ENCODE measurements around the gene GBP2. TPM values are rescaled to one million over a fixed set of nuclear protein-coding genes. Genes with fewer than 3 reads are reported as not detected.

The GBP2 gene, protein sequence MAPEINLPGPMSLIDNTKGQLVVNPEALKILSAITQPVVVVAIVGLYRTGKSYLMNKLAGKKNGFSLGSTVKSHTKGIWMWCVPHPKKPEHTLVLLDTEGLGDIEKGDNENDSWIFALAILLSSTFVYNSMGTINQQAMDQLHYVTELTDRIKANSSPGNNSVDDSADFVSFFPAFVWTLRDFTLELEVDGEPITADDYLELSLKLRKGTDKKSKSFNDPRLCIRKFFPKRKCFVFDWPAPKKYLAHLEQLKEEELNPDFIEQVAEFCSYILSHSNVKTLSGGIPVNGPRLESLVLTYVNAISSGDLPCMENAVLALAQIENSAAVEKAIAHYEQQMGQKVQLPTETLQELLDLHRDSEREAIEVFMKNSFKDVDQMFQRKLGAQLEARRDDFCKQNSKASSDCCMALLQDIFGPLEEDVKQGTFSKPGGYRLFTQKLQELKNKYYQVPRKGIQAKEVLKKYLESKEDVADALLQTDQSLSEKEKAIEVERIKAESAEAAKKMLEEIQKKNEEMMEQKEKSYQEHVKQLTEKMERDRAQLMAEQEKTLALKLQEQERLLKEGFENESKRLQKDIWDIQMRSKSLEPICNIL
- 43.3 and 55.0 TPM in 2 replicates for total RNA-seq

DNA sequence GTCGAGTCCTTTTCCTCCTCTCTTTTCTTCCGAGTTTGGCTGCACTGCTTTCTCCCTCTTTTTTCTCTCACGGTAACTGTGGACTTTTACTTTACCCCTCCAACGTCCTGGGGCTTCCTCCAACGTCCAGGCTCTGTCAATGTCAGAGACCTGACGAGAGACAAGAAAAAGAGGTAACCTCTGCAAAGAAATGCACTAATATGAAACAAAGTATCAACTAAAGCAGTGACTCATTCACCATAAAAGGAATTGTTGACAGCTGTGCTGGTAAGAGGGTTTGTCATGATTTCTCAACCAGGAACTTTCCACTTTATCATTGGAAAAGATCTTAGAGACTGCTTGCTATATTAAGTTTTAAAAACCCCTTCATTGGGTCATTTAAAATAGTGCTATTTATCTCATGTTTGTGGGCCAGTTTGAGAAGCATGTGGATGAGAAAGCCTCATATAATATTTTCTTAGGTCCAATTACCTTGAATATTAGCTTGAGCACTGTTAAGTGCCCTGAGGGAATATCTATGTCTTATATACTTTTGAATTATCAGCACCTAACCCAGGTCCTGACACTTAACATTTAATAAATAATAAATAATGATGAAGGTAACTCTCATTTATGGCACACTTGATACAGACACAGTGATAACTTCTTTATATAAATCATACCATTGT is at the start of gene GBP2:
Gene GBP2, minus strand, starts transcription at position 202 of the 668 bp plus-strand sequence. CDS start 4,148 bp downstream, outside the sequence.
- no peaks in the 10 kb centered on the region for H3K79me2 ChIP-seq (ENCODE audit: insufficient read depth, low read length)
- TF ChIP-seq, protein P1, sequence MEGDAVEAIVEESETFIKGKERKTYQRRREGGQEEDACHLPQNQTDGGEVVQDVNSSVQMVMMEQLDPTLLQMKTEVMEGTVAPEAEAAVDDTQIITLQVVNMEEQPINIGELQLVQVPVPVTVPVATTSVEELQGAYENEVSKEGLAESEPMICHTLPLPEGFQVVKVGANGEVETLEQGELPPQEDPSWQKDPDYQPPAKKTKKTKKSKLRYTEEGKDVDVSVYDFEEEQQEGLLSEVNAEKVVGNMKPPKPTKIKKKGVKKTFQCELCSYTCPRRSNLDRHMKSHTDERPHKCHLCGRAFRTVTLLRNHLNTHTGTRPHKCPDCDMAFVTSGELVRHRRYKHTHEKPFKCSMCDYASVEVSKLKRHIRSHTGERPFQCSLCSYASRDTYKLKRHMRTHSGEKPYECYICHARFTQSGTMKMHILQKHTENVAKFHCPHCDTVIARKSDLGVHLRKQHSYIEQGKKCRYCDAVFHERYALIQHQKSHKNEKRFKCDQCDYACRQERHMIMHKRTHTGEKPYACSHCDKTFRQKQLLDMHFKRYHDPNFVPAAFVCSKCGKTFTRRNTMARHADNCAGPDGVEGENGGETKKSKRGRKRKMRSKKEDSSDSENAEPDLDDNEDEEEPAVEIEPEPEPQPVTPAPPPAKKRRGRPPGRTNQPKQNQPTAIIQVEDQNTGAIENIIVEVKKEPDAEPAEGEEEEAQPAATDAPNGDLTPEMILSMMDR (IDR thresholded peaks at IDR 0.05; ENCODE audit: extremely low read depth, low read depth, low read length), result no peak
- H2AFZ ChIP-seq (ENCODE audit: low read length), result peak within 1 kb of the TSS; percentile 98
- peak within 1 kb of the TSS; percentile 80 for H3K4me3 ChIP-seq (ENCODE audit: insufficient read depth, low read length)
- peaks cover 15% of the 10 kb centered on the region for H3K4me1 ChIP-seq (ENCODE audit: insufficient read depth, low read length)
- peak within 1 kb of the TSS; percentile 97 for H3K4me2 ChIP-seq (ENCODE audit: insufficient read depth, low read length)
- H4K20me1 ChIP-seq (ENCODE audit: insufficient read depth, low read length), result no peaks in the 10 kb centered on the region
- H3K27ac ChIP-seq (ENCODE audit: low read depth, low read length), result peak within 1 kb of the TSS; percentile 57
- DNase-seq (ENCODE audit: insufficient read length, low spot score, missing footprints), result peak; percentile 96
- H3K27me3 ChIP-seq (ENCODE audit: insufficient read depth, low read length), result no peaks in the 10 kb centered on the region
- H3K9me3 ChIP-seq (ENCODE audit: low read depth, low read length), result no peaks in the 10 kb centered on the region
- no peaks in the 10 kb centered on the region for H3K36me3 ChIP-seq (ENCODE audit: insufficient read depth, low read length)

DNA sequence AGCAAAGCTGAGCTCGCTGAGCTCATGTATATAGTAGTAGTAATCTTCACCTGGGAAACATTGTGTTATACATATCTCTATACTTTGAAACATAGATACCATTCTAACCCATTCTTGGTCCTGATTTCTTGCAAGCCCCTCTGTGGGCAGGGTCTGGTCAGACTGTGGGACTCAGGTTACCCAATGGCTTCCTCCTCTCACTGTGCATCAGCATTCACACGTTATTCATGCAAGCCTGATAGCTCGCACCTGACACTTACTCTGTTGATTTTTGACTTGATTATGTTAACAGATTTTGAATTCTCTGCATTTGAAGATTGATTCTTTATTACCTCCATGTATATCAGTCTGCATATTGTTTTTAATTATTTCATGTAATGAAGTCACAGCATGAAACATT is 48.6 kb upstream of the GBP2 start:
- Histone ChIP-seq H2AFZ (ENCODE audit: low read length) (no peak overlapping the region), H3K79me2 (ENCODE audit: insufficient read depth, low read length) (no peaks in the 10 kb centered on the region), H3K27ac (ENCODE audit: low read depth, low read length) (no peak overlapping the region), H3K4me2 (ENCODE audit: insufficient read depth, low read length) (no peak overlapping the region), H3K4me3 (ENCODE audit: insufficient read depth, low read length) (no peak overlapping the region), H4K20me1 (ENCODE audit: insufficient read depth, low read length) (no peaks in the 10 kb centered on the region), H3K9me3 (ENCODE audit: low read depth, low read length) (no peaks in the 10 kb centered on the region), H3K27me3 (ENCODE audit: insufficient read depth, low read length) (no peaks in the 10 kb centered on the region), H3K4me1 (ENCODE audit: insufficient read depth, low read length) (no peaks in the 10 kb centered on the region), H3K36me3 (ENCODE audit: insufficient read depth, low read length) (no peaks in the 10 kb centered on the region)
- DNase-seq (ENCODE audit: insufficient read length, low spot score, missing footprints), result no peak
- TF ChIP-seq, protein P1 (IDR thresholded peaks at IDR 0.05; ENCODE audit: extremely low read depth, low read depth, low read length), result no peak

DNA sequence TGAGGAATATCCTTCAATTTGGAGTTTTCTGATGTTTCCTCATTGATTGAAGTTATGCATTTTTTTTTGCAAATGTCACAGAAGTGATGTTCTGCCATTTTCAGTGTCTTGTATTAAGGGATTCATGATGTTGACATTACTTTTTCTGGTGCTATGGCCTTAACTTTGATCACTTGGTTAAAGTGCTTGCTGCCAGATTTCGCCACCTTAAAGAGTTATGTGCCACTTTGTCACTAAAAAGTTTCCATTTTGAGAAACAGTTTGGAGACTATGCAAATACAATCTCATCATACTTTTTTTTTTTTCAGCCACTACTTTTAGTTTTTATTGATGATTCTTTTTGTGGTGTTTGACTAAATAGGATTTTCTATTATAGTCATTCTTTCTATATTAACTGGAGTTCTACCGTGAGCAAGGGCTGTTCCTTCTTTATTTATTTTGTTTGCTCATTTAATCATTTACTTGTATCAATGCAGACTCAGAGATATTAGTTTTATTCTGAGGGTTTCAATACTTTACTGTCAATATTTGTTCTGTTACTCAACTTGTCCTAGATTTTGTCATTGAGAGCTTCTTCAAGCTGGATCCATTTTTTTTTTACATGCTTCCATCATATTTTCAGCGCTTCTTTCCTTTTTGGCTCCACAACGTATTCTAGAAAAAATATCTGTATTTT is 46.7 kb upstream of the GBP2 start:
- Histone ChIP-seq H3K79me2 (ENCODE audit: insufficient read depth, low read length) (no peaks in the 10 kb centered on the region), H3K27ac (ENCODE audit: low read depth, low read length) (no peak overlapping the region), H3K27me3 (ENCODE audit: insufficient read depth, low read length) (no peaks in the 10 kb centered on the region), H4K20me1 (ENCODE audit: insufficient read depth, low read length) (no peaks in the 10 kb centered on the region), H3K36me3 (ENCODE audit: insufficient read depth, low read length) (no peaks in the 10 kb centered on the region), H2AFZ (ENCODE audit: low read length) (no peak overlapping the region), H3K4me2 (ENCODE audit: insufficient read depth, low read length) (no peak overlapping the region), H3K9me3 (ENCODE audit: low read depth, low read length) (no peaks in the 10 kb centered on the region), H3K4me3 (ENCODE audit: insufficient read depth, low read length) (no peak overlapping the region), H3K4me1 (ENCODE audit: insufficient read depth, low read length) (no peaks in the 10 kb centered on the region)
- no peak for DNase-seq (ENCODE audit: insufficient read length, low spot score, missing footprints)
- TF ChIP-seq, protein P1 (IDR thresholded peaks at IDR 0.05; ENCODE audit: extremely low read depth, low read depth, low read length), result no peak
